H1 (cell line): Measurements from ENCODE around the gene FHL2. TPM values are rescaled to one million over a fixed set of nuclear protein-coding genes. Genes with fewer than 3 reads are reported as not detected.
A peak's percentile ranks its signal among the peaks of the same experiment; 100 is the strongest.

Experiments
- CTCF ChIA-PET: fragments of 300-600 bp; sonication (Branson Sonifier 250); formaldehyde crosslinking; loops from one replicate; lab custom pipeline; 2021; ENCODE audit not compliant: partially characterized antibody; lab: Charles Lee
- POLR2A ChIA-PET: fragments of 300-600 bp; sonication (Branson Sonifier 250); formaldehyde crosslinking; loops from one replicate; lab custom pipeline; 2021; ENCODE audit warnings: inconsistent platforms; ENCODE audit not compliant: partially characterized antibody; lab: Charles Lee
- DNase-seq, 2 experiments: peaks; one replicate each; pipeline versions ENCODE4 v3.0.0 to v3.0.0-alpha.2; 2010 to 2022; ENCODE audit warnings: low spot score in 2 of 2, low read depth in 1 of 2, mixed read lengths in 1 of 2
- FAIRE-seq: peaks from 2 replicates; lab custom pipeline; 2011; peaks lifted over from hg19 to GRCh38; lab: Jason Lieb, UNC
- H2AFZ ChIP-seq: 2 replicates; pipeline ENCODE4 v1.8.1; 2012; ENCODE audit warnings: low read length, inconsistent platforms
- H2AK5ac ChIP-seq: 2 replicates; pipeline ENCODE4 v1.6.1; 2013; ENCODE audit warnings: low read depth, low read length
- H2BK120ac ChIP-seq: replicated peaks from 2 replicates; pipeline ENCODE3; 2013; ENCODE audit warnings: low read depth, low read length, inconsistent platforms
- H2BK12ac ChIP-seq: 2 replicates; pipeline ENCODE4 v1.6.1; 2013; ENCODE audit warnings: low read depth, low read length
- H2BK15ac ChIP-seq: 2 replicates; pipeline ENCODE4 v1.6.1; 2013; ENCODE audit warnings: low read length
- H2BK20ac ChIP-seq: 2 replicates; pipeline ENCODE4 v1.6.1; 2013; ENCODE audit warnings: low read length
- H2BK5ac ChIP-seq: 2 replicates; pipeline ENCODE4 v1.6.1; 2013; ENCODE audit warnings: low read depth, low read length
- H3K14ac ChIP-seq: 2 replicates; pipeline ENCODE4 v1.6.1; 2013; ENCODE audit warnings: inconsistent platforms; ENCODE audit not compliant: insufficient read length
- H3K18ac ChIP-seq: 2 replicates; pipeline ENCODE4 v1.6.1; 2013; ENCODE audit warnings: low read length; ENCODE audit errors: extremely low read depth
- H3K23ac ChIP-seq: 2 replicates; pipeline ENCODE4 v1.6.1; 2013; ENCODE audit warnings: inconsistent platforms; ENCODE audit not compliant: insufficient read length
- H3K23me2 ChIP-seq: 2 replicates; pipeline ENCODE4 v1.6.1; 2013; ENCODE audit warnings: low read depth, low read length
- H3K27ac ChIP-seq: 2 replicates; pipeline ENCODE4 v1.6.1; 2011; ENCODE audit warnings: low read depth, low read length, inconsistent platforms
- H3K27me3 ChIP-seq, 4 experiments: replicated peaks in 1 of 4; 1 replicate in 1 of 4; 2 replicates in 3 of 4; pipeline versions ENCODE4 v1.6.1 to v1.8.1; 2011 to 2013; ENCODE audit warnings: low read length in 3 of 4, mild to moderate bottlenecking in 3 of 4, inconsistent platforms in 2 of 4, mixed read lengths in 2 of 4, moderate library complexity in 1 of 4; ENCODE audit not compliant: control insufficient read depth in 3 of 4, insufficient read depth in 3 of 4; ENCODE audit errors: extremely low read depth in 1 of 4
- H3K36me3 ChIP-seq, 4 experiments: 2 replicates each; pipeline versions ENCODE4 v1.6.1 to v1.8.1; 2011 to 2013; ENCODE audit warnings: mild to moderate bottlenecking in 4 of 4, low read length in 3 of 4, moderate library complexity in 2 of 4, control low read depth in 1 of 4, inconsistent platforms in 1 of 4; ENCODE audit not compliant: insufficient read depth in 4 of 4, control insufficient read depth in 2 of 4
- H3K4ac ChIP-seq: replicated peaks from 2 replicates; pipeline ENCODE3; 2013; ENCODE audit warnings: low read length, low read depth, mixed read lengths, inconsistent platforms; ENCODE audit not compliant: insufficient read length
- H3K4me1 ChIP-seq, 4 experiments: replicated peaks in 1 of 4; 1 replicate in 1 of 4; 2 replicates in 3 of 4; pipeline versions ENCODE4 v1.6.1 to v1.8.1; 2011 to 2013; ENCODE audit warnings: low read length in 3 of 4, inconsistent platforms in 2 of 4, mixed read lengths in 1 of 4; ENCODE audit not compliant: insufficient read depth in 4 of 4, control insufficient read depth in 3 of 4
- H3K4me2 ChIP-seq, 2 experiments: 2 replicates each; pipeline versions ENCODE4 v1.6.1 to v1.8.1; 2011 to 2013; ENCODE audit warnings: low read depth in 2 of 2, low read length in 2 of 2, control low read depth in 1 of 2, inconsistent platforms in 1 of 2, mild to moderate bottlenecking in 1 of 2; ENCODE audit not compliant: insufficient read depth in 1 of 2
- H3K4me3 ChIP-seq, 4 experiments: fragments of 200-600, 300-600 bp in 1 of 4; sonication (generic), shearing (Covaris generic), sonication (Bioruptor Twin) in 1 of 4; 2 replicates each; pipeline versions ENCODE4 v1.5.1 to v1.8.1; 2011 to 2016; ENCODE audit warnings: low read length in 4 of 4, low read depth in 3 of 4, control low read depth in 2 of 4, inconsistent platforms in 2 of 4, mild to moderate bottlenecking in 2 of 4, mixed read lengths in 1 of 4, moderate library complexity in 1 of 4; ENCODE audit not compliant: insufficient read depth in 2 of 4; ENCODE audit errors: extremely low read depth in 1 of 4
- H3K56ac ChIP-seq: replicated peaks from 2 replicates; pipeline ENCODE3; 2013; ENCODE audit warnings: low read depth, mild to moderate bottlenecking, mixed read lengths, low read length, inconsistent platforms; ENCODE audit not compliant: insufficient read length
- H3K79me1 ChIP-seq: 2 replicates; pipeline ENCODE4 v1.6.1; 2013; ENCODE audit warnings: low read depth, low read length, control low read depth
- H3K79me2 ChIP-seq, 2 experiments: 2 replicates each; pipeline versions ENCODE4 v1.6.1 to v1.8.1; 2012 to 2013; ENCODE audit warnings: low read length in 2 of 2, mild to moderate bottlenecking in 2 of 2, inconsistent platforms in 1 of 2; ENCODE audit not compliant: insufficient read depth in 2 of 2, control insufficient read depth in 1 of 2
- H3K9ac ChIP-seq, 4 experiments: replicated peaks in 1 of 4; 1 replicate in 1 of 4; 2 replicates in 3 of 4; pipeline versions ENCODE4 v1.6.1 to v1.8.1; 2011 to 2013; ENCODE audit warnings: low read depth in 3 of 4, low read length in 3 of 4, control low read depth in 2 of 4, mild to moderate bottlenecking in 2 of 4, moderate library complexity in 2 of 4, inconsistent platforms in 1 of 4; ENCODE audit errors: extremely low read depth in 1 of 4
- H3K9me3 ChIP-seq, 2 experiments: 2 replicates each; pipeline versions ENCODE4 v1.6.1 to v1.8.1; 2012 to 2013; ENCODE audit warnings: mild to moderate bottlenecking in 2 of 2, moderate library complexity in 2 of 2, control low read depth in 1 of 2, inconsistent platforms in 1 of 2, low read depth in 1 of 2, low read length in 1 of 2, mixed read lengths in 1 of 2; ENCODE audit not compliant: insufficient read depth in 2 of 2
- H4K20me1 ChIP-seq, 2 experiments: replicated peaks in 1 of 2; 2 replicates each; pipeline versions ENCODE3 to v1.8.1; 2011 to 2013; ENCODE audit warnings: inconsistent platforms in 2 of 2, low read length in 2 of 2, mild to moderate bottlenecking in 1 of 2; ENCODE audit not compliant: insufficient read depth in 2 of 2, control insufficient read depth in 1 of 2
- H4K5ac ChIP-seq: 2 replicates; pipeline ENCODE4 v1.6.1; 2013; ENCODE audit warnings: low read length, low read depth, mixed read lengths, inconsistent platforms; ENCODE audit not compliant: insufficient read length
- H4K8ac ChIP-seq: 2 replicates; pipeline ENCODE4 v1.8.0; 2013; ENCODE audit warnings: mild to moderate bottlenecking, moderate library complexity, low read length, inconsistent platforms; ENCODE audit not compliant: insufficient read depth; ENCODE audit errors: extremely low read depth
- H4K91ac ChIP-seq: replicated peaks from 2 replicates; pipeline ENCODE3; 2013; ENCODE audit warnings: low read length, mixed read lengths, inconsistent platforms; ENCODE audit not compliant: insufficient read length
- KDM1A ChIP-seq: fragments of 200-600, 300-600 bp; sonication (generic); IDR thresholded peaks from 2 replicates; pipeline ENCODE4 v1.7.1; 2016; ENCODE audit warnings: mild to moderate bottlenecking, low read length, borderline replicate concordance
- SRF ChIP-seq: IDR thresholded peaks from 2 replicates; pipeline ENCODE4 v1.6.1; 2011; ENCODE audit warnings: mild to moderate bottlenecking, low read depth, low read length, moderate library complexity
- WGBS, 2 experiments: shearing (Covaris generic) in 1 of 2; methylation state at CpG; one replicate each; pipeline versions ENCODE4 v1.1.6 to v1.1.7; 2013 to 2015; ENCODE audit warnings: low lambda C conversion rate in 2 of 2, mixed read lengths in 2 of 2, inconsistent platforms in 1 of 2, low coverage in 1 of 2, missing lambda C conversion rate in 1 of 2; ENCODE audit not compliant: insufficient replicate concordance in 2 of 2, insufficient coverage in 1 of 2, insufficient read length in 1 of 2; ENCODE audit errors: extremely low coverage in 1 of 2, missing lambda C conversion rate in 1 of 2; 5-methylcytosine and 5-hydroxymethylcytosine counted together
- polyA plus RNA-seq, 7 experiments: library from polyadenylated mRNA; depleted of rRNA in 3 of 7; stranded (reverse) in 5 of 7; unstranded in 2 of 7; fragments of >200 nt in 5 of 7; fragments of 200-250 nt in 2 of 7; gene quantifications; 1 replicate in 5 of 7; 2 replicates in 1 of 7; 4 replicates in 1 of 7; pipeline versions ENCODE4 v1.2.1 to v1.2.3, GENCODE V29; 2011 to 2013; ENCODE audit warnings: missing spikeins in 2 of 7, mixed read lengths in 2 of 7
- total RNA-seq: library from RNA; stranded (reverse); fragmentation: NEBNext Ultra II Directional; extraction: Animal tissue kit (Norgen Biotek cat#: 25700); gene quantifications from 2 replicates; pipeline ENCODE4 v1.2.1, GENCODE V29; 2021

FHL2 gene
- total and polyA plus RNA-seq, 2 of the 8 experiments (the other 6 are each of a cell fraction or from before 2014, with no cell fraction given), result 33.2 to 64.3 TPM

GRCh38 chr2:105431367-105432043, 32.7 kb upstream of the FHL2 start:
- H3K27me3 ChIP-seq, result no peaks in the 10 kb centered on the region
- no peak overlapping the region for H4K8ac ChIP-seq
- H3K79me2 ChIP-seq, result no peaks in the 10 kb centered on the region
- peak; percentile 33; the same call in 1 of the 2 replicates for TF ChIP-seq KDM1A
- no peak for TF ChIP-seq SRF
- TF ChIP-seq, all 59 proteins: peak for 1
- H3K4me1 ChIP-seq, result peaks cover 3 to 13% (median 9%) of the 10 kb centered on the region in 4 experiments; a peak in 6 of 7 replicates
- no peak overlapping the region for H3K9ac ChIP-seq
- no peak overlapping the region; the same call in 1 of the 2 replicates for H2AFZ ChIP-seq
- H2BK5ac ChIP-seq, result no peak overlapping the region
- H2BK20ac ChIP-seq, result no peak overlapping the region
- no peaks in the 10 kb centered on the region for H3K23me2 ChIP-seq
- H4K91ac ChIP-seq, result no peak overlapping the region
- FAIRE-seq (no peak), DNase-seq (no peak)
- no peak overlapping the region for H2BK120ac ChIP-seq
- H3K4me3 ChIP-seq, result no peak overlapping the region
- H3K23ac ChIP-seq, result no peak overlapping the region
- H3K79me1 ChIP-seq, result no peaks in the 10 kb centered on the region; the same call in 1 of the 2 replicates
- no peak overlapping the region for H4K5ac ChIP-seq
- H3K4ac ChIP-seq, result no peak overlapping the region
- no peaks in the 10 kb centered on the region for H3K36me3 ChIP-seq
- no peak overlapping the region for H3K18ac ChIP-seq
- ChIA-PET POLR2A (no interaction called here), CTCF (interaction anchor here (0.8 to 1.2 kb wide), 2 partner anchors 19 to 23 kb away, joined by 4 to 6 read pairs; no protein-coding TSS in a partner anchor)
- H2BK15ac ChIP-seq, result no peak overlapping the region
- H3K9me3 ChIP-seq, result no peaks in the 10 kb centered on the region
- no peak overlapping the region for H3K56ac ChIP-seq
- H4K20me1 ChIP-seq, result no peaks in the 10 kb centered on the region
- no peak overlapping the region for H3K27ac ChIP-seq
- no peak overlapping the region for H2BK12ac ChIP-seq
- WGBS, 2 experiments, result 97% methylated on average over 4 of the region's 4 CpGs; no CpG with 5 or more reads in 1 of the 2 experiments
- H3K4me2 ChIP-seq, result no peak overlapping the region
- H2AK5ac ChIP-seq, result no peak overlapping the region
- no peak overlapping the region for H3K14ac ChIP-seq
